RCC 7860 (cell line): ENCODE measurements around the gene XPNPEP1.

Source experiments
- DNase-seq: peaks from one replicate; pipeline ENCODE4 v3.0.0-alpha.2; 2015; ENCODE audit warnings: low spot score
- FAIRE-seq: peaks from 2 replicates; lab custom pipeline; 2012; peaks lifted over from hg19 to GRCh38; lab: Jason Lieb, UNC

XPNPEP1 gene

GRCh38 chr10:109922976-109923921 is at the start of gene XPNPEP1:
Gene XPNPEP1, minus strand, starts transcription at chr10:109923511. Its CDS starts 78 bp downstream, at chr10:109923433.
- FAIRE-seq, result no peak

DNA sequence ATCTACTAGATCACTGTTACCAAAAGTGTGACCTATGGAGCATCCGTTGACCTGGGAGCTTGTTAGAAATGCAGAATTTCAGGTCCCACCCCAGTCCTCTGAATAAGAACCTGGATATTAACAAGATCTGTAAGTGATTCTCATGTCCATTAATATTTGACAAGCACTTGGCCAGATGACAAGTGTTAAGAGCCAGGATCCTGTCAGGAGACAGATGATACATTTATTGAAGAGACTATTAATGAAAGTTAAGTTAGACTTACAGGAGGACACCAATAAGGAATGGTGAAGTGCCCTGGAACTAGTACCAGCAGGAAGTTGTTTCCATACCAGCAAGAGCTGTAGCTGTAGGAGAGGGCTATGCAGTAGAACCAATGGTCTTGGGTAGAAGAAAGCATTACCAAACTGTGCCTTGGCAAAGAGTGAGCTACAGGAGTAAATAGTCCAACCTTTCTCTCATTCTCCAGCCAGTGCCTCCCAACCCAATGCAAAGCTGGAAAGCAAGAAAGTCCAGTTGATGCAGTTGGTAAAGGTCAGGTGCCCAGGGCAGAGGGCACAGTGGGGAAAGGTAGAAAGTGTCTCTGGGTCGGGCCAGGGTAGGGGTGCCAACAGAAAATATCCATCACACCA is 49.2 kb upstream of the XPNPEP1 start:
- FAIRE-seq (no peak), DNase-seq (no peak)

More at GRCh38 chr10:109922976-109923921, at the start of gene XPNPEP1:
- peak; percentile 71 for DNase-seq

DNA sequence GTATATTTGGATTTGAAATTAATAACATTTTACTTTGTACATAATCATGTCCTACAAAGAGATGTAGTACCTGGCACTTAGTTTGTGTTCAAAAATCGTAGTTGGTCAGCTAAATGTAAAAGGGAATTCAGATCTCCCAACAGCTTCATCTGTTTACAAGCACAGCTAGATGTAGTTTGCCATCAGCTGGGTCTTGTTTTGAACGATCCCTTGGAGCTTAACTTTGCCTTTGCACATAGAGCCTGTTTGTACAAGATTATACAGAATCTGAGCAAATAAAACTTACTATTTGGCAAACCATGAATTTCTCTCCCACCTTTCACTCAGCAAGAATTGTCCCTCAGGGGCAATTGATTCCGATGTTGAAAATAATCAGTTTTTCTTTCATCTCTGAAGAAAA is 48.3 kb upstream of the XPNPEP1 start:
- DNase-seq, result no peak
- no peak for FAIRE-seq

- FAIRE-seq, result no peak
- no peak for DNase-seq
Observed at GRCh38 chr10:109969760-109970346, 46.5 kb upstream of the XPNPEP1 start.

- no peak for DNase-seq
- no peak for FAIRE-seq
Observed at GRCh38 chr10:109968953-109969759, 45.8 kb upstream of the XPNPEP1 start.

- no peak for FAIRE-seq
- no peak for DNase-seq
Observed at GRCh38 chr10:109967739-109968088, 44.4 kb upstream of the XPNPEP1 start.

DNA sequence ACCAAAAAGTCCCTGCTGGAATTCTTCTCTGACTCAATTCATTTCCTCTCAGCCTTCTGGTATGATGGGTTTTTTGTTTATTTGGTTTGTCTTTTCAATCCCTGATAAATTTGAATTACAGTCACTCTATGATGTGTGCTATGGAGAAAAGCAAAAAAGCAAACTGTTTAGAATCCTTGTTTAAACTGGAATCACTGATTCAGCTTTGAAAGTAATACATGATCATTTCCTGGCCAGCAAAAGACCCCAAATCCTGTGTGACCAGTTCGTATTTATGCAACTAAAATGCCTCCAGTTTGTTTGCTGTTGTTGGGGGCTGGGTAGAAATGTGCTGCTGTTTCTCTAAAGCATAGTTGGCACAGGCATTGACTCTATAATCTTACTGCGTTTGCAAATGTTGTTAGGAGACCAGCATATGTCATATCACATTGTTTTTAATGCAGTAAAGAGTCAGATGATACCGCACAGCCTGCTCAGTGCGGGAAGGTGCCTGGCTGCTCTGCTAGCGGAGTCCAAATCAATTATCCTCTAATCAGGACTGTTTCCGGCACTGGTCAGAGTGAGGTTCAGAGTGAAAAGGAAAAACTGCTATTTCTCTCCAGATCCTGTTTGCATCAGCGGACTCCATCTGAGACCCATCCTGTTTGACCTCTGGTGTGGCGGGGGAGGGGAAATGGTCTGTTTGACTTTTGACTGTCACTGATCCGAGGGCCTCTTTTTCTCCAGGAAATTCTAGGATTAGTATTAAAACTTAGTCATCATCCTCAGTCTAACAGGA is 43.8 kb upstream of the XPNPEP1 start:
- FAIRE-seq (no peak), DNase-seq (peak; percentile 14)

DNA sequence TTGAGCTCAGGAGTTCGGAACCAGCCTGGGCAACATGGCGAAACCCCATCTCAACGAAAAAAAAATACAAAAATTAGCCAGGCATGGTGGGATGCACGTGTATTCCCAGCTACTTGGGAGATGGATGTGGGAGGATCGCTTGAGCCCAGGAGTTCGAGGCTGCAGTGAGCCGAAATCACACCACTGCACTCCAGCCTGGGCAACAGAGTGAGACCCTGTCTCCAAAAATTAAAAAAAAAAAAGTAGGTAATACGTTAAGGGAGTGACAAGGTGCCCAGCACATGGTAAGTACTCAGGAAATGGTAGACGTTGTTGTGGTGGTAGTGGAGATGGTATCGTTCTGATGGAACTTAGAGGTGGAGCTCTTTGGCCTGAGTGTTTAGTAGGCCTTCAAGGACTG is 41.0 kb upstream of the XPNPEP1 start:
- FAIRE-seq (no peak), DNase-seq (no peak)

- FAIRE-seq, result no peak
- no peak for DNase-seq
Observed at GRCh38 chr10:109963439-109963838, 40.1 kb upstream of the XPNPEP1 start.

DNA sequence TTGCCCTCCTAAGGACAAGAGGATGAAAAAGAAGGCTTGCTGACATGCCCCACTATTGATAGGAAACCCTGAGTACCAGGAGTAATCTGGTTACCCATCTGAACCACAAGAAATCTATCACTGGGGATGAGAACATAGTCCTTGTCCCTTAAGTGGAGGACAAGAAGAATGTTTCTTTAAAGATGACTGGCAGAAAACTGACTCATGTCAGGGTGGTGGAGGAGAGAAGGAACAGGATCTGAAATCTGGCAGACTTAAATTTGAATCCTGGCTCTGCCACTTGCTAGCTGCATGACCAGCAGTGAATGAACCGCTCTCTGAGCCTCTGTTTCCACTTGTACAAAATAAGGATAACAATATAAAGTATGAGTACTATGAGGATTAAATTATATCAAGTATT is 38.9 kb upstream of the XPNPEP1 start:
- DNase-seq (no peak), FAIRE-seq (no peak)

- FAIRE-seq (no peak), DNase-seq (no peak)
Observed at GRCh38 chr10:109961174-109962001, 38.1 kb upstream of the XPNPEP1 start.

DNA sequence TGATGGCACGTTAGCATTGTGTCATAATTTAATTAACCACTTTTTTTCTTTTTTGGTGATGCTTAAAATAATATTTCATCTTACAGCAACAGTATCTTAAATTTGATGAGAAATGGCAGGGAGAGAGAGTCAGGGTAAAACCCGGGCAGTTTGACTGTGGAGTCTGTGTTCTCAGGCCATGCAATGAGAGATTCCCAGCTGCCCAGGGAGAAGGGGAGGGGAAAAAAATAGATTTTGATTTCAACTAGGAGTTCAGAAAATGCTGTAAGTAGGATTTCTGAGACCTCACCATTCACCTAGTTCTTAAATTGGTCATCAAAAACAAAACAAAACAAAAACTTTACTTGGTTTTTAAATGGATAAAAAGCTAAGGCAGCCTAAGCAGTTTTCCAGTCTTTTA is 37.4 kb upstream of the XPNPEP1 start:
- DNase-seq (no peak), FAIRE-seq (no peak)

DNA sequence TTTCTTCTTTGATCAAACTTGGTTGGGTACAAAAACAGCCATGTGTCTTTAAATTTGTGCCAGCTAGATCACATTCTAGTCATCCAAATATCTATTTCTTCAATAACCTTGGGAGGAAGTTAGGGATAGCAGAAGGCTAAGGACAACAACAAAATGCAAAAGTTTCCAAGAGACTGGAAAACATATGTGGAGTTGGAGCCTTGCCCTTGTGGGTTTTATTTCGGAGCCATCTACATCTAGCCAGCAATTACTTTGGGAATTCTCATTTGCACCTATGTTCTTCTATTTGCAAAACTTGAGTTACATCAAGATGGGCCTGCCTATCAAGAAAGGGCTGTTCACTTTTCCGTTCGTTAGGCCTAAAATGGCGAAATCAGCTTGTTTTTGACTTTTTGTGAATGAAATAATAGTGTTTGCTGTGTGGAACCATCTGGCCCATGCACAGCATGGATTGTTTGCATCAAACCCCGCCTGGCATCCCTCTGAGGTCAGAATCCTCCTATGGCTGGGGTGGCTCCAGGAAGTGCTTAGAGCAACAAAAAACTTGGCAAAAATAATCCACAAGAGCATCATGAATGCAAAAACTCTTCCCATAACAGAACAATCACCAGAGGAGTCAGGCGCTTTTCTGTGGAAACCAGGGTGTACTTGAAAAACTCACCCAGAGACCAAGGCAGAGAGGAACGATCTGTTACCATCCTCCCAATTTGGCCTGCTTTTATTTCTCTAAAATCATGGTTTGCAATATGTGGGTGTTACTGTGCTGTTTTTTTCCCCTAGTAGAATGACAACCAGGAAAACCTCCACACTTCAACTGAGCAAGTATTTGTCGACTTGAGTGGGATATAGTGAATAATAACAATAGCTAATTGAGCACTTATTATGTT is 36.2 kb upstream of the XPNPEP1 start:
- DNase-seq (no peak), FAIRE-seq (no peak)

- FAIRE-seq, result no peak
- DNase-seq, result no peak
Observed at GRCh38 chr10:109958059-109958458, 34.7 kb upstream of the XPNPEP1 start.

GRCh38 chr10:109957092-109957797 is 33.9 kb upstream of the XPNPEP1 start:
- DNase-seq, result no peak
- no peak for FAIRE-seq

DNA sequence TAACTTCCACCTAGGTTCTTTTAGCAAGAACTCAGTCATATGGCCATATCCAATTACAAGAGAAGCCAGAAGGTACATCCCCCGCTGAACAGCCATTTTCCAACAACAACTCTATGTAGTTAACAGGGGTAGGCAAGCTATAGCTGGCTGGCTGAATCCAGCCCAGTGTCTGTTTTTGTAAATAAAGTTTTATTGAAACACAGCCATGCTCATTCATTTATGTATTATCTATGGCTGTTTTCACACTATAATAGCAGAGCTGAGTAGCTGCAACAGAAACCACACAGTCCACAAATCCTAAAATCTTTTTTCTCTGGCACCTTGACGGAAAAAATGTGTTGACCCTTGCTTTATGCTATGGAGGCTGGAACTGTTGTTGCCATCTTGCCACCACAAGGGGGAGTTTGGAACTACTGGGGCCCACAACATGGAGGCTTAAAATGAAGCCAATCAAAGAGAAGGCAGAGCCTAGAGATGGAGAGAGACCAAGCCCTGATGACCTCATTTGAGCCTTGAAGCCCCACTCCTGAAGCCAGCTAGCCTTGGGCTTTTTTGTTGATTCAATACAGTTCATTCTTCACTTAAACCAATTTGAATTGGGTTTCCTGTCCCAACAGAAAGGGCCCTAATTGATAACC is 33.3 kb upstream of the XPNPEP1 start:
- no peak for FAIRE-seq
- DNase-seq, result peak; percentile 38

DNA sequence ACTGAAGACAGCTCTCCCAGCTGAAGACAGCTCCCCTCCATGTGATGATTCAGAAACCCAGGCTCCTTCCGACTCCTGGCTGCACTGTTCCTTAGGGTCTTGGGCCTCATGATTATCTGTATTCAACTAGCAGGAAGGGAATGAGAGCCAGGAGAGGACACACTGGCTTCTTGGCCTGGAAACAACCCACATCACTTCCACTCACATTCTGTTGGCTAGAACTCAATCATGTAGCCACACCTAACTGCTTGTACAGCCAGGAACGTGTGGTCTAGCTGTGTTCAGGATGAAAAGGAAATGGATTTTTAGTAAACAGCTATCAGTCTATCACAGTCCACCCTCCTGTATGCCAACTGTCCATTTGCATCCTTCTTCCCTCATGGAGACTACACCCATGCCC is 30.5 kb upstream of the XPNPEP1 start:
- no peak for DNase-seq

More for the DNA sequence above, 30.5 kb upstream of the XPNPEP1 start:
- FAIRE-seq, result no peak
